ENCODE data around the gene TMEM38A. TPM values are rescaled to one million over a fixed set of nuclear protein-coding genes. Genes with fewer than 3 reads are reported as not detected.

TMEM38A gene
- total and polyA plus RNA-seq, 7 donors, result 1.2 to 7.5 (median 4.2) TPM

- H3K9me3 ChIP-seq, result no peaks in the 10 kb centered on the region
- WGBS, 2 donors, result 81 to 89% methylated on average over 7 of the region's 7 CpGs
- peaks cover 0 to 75% (median 44%) of the 10 kb centered on the region in 4 donors for H3K4me1 ChIP-seq
- H3K36me3 ChIP-seq, result peaks cover 0 to 12% (median 0%) of the 10 kb centered on the region in 4 donors
- intact Hi-C loops (cut with DNase I), result no loop called here
- no peak for DNase-seq
- H3K4me3 ChIP-seq, result no peak overlapping the region
- peak overlapping the region in 2 of 4 donors; percentile 32 to 43 for H3K27ac ChIP-seq
- TF ChIP-seq POLR2A (IDR thresholded peaks at IDR 0.05) (no peak), POLR2AphosphoS5 (IDR thresholded peaks at IDR 0.05) (no peak)
- H3K27me3 ChIP-seq, result no peaks in the 10 kb centered on the region
These were observed 39.7 kb upstream of the TMEM38A start for GRCh38 chr19:16621165-16621800.

GRCh38 chr19:16623066-16623465 is 37.9 kb upstream of the TMEM38A start:
- Histone ChIP-seq H3K9me3 (no peaks in the 10 kb centered on the region), H3K4me3 (no peak overlapping the region), H3K36me3 (peaks cover 0 to 12% (median 0%) of the 10 kb centered on the region in 4 donors), H3K4me1 (peaks cover 0 to 75% (median 53%) of the 10 kb centered on the region in 4 donors), H3K27me3 (no peaks in the 10 kb centered on the region), H3K27ac (no peak overlapping the region)
- 93 to 95% methylated on average over 2 of the region's 2 CpGs for WGBS, 2 donors
- intact Hi-C loops (cut with DNase I), result no loop called here
- TF ChIP-seq EP300 (IDR thresholded peaks at IDR 0.05) (no peak), POLR2A (IDR thresholded peaks at IDR 0.05) (no peak), CTCF (IDR thresholded peaks at IDR 0.05) (no peak), POLR2AphosphoS5 (IDR thresholded peaks at IDR 0.05) (no peak)
- no peak for DNase-seq

GRCh38 chr19:16623576-16623975 is 37.4 kb upstream of the TMEM38A start:
- Histone ChIP-seq H3K4me1 (peaks cover 0 to 70% (median 50%) of the 10 kb centered on the region in 4 donors), H3K4me3 (no peak overlapping the region), H3K27me3 (no peaks in the 10 kb centered on the region), H3K27ac (no peak overlapping the region), H3K36me3 (peaks cover 0 to 12% (median 0%) of the 10 kb centered on the region in 4 donors), H3K9me3 (no peaks in the 10 kb centered on the region)
- intact Hi-C loops (cut with DNase I), result no loop called here
- WGBS, 2 donors, result 85% methylated on average over 6 of the region's 6 CpGs
- TF ChIP-seq CTCF (IDR thresholded peaks at IDR 0.05) (no peak), POLR2AphosphoS5 (IDR thresholded peaks at IDR 0.05) (no peak), EP300 (IDR thresholded peaks at IDR 0.05) (no peak), POLR2A (IDR thresholded peaks at IDR 0.05) (no peak)
- no peak for DNase-seq

GRCh38 chr19:16624236-16624635 is 36.7 kb upstream of the TMEM38A start:
- Histone ChIP-seq H3K27me3 (no peaks in the 10 kb centered on the region), H3K27ac (no peak overlapping the region), H3K9me3 (no peaks in the 10 kb centered on the region), H3K4me1 (peaks cover 0 to 68% (median 49%) of the 10 kb centered on the region in 4 donors), H3K4me3 (no peak overlapping the region), H3K36me3 (peaks cover 0 to 12% (median 0%) of the 10 kb centered on the region in 4 donors)
- DNase-seq, result no peak
- no peak for TF ChIP-seq CTCF (IDR thresholded peaks at IDR 0.05)
- no peak for TF ChIP-seq EP300 (IDR thresholded peaks at IDR 0.05)
- no peak for TF ChIP-seq POLR2A (IDR thresholded peaks at IDR 0.05)
- TF ChIP-seq POLR2AphosphoS5 (IDR thresholded peaks at IDR 0.05), result no peak
- intact Hi-C loops (cut with DNase I), result no loop called here
- WGBS, 2 donors, result 85 to 90% methylated on average over 10 of the region's 10 CpGs

GRCh38 chr19:16625163-16625958 is 35.6 kb upstream of the TMEM38A start:
- H3K27ac ChIP-seq, result no peak overlapping the region

More at GRCh38 chr19:16625163-16625958, 35.6 kb upstream of the TMEM38A start:
- no peak for DNase-seq
- Histone ChIP-seq H3K4me3 (no peak overlapping the region), H3K36me3 (peaks cover 0 to 16% (median 0%) of the 10 kb centered on the region in 4 donors), H3K4me1 (peaks cover 0 to 66% (median 45%) of the 10 kb centered on the region in 4 donors), H3K9me3 (no peaks in the 10 kb centered on the region), H3K27me3 (no peaks in the 10 kb centered on the region)
- TF ChIP-seq EP300 (IDR thresholded peaks at IDR 0.05), result no peak
- TF ChIP-seq CTCF (IDR thresholded peaks at IDR 0.05), result no peak
- TF ChIP-seq POLR2AphosphoS5 (IDR thresholded peaks at IDR 0.05), result no peak
- no peak for TF ChIP-seq POLR2A (IDR thresholded peaks at IDR 0.05)
- 53 to 82% methylated on average over 16 of the region's 16 CpGs for WGBS, 2 donors
- intact Hi-C loops (cut with DNase I), result no loop called here

Data from sigmoid colon (tissue), 7 donors.